HG03039 (cell line): ENCODE measurements around the gene HOXC4.
"Not testable (repeated sequence)": the region's sequence is repeated elsewhere in the genome, so short reads cannot be mapped to it uniquely, and the experiment has no call there.

Source experiments
- ATAC-seq: cut with Tn5 transposase; IDR thresholded peaks from one replicate; pipeline ENCODE4 v1.9.1; 2021; ENCODE audit warnings: mild to moderate bottlenecking, moderate library complexity; ENCODE audit not compliant: unreplicated experiment

The HOXC4 gene

DNA sequence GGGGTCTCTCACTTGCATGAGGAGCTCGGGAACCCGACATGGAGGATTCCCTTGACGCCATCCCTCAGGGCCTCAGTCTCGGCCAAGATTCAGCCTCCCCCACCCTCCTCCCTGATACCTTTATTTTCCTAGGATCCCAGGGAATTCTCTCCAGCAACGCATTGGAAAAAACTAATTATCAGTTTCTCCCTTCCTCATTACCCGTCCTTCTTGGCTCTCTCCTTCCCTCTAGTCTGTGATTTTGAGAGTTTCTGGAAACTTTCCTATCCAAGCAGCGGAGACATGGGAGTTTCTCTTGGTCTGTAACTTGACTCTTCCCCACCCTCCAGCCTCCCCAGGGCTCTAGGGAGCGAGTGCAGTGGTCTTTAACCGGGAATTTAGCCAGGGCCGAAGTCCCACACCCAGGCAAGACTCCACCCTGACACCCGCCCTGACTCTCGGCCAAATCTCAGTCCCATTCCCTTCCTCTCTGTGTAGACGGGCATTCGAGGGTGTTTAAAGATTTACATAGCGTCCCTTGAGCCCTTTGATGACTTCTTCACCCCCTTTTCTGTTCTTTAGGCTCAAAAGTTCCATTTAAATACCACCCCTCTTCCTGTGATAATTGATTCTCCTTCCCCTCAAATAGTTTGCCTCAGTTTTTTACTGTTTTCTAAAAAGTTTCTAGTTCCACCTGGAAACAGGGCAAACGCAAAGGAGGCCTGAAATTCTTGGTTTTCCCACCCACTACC is 14.1 kb upstream of the HOXC4 start:
- no peak for ATAC-seq

DNA sequence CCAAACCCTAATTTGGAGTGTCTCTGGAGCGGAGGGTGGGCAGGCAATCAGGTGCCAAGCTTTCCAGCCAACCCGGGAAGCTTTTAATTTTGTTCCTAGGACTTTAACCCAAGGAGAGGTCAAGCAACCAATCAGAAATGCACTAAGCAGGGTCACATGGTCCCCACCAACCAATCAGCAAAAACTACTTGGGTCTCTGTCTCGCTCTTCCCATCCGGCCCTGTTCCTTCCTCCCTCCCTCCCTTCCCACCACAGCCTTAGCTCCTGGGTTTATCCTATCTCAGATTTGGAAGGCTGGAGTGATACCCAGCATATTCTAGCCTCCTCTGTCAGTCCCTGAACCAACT is 13.5 kb upstream of the HOXC4 start:
- no peak for ATAC-seq

DNA sequence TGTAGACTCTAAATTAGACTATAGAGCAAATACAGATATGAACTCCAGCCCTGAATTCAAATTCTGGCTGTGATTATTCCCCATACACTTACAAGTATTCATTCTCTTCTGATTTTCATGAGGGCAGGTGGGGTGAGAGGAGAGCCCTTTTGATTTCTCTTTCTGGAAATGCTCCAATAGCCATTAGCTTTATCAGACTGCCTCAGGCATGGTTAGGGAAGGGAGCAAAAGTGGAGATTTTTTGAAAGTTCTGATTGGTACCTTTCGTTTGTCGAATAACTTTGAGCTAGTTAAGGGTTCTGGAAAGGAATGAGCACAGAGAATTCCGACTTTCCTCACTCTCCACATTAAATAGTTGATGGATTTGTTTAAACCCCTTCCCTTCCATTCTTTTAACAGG is 13.0 kb upstream of the HOXC4 start:
- no peak for ATAC-seq

- no peak for ATAC-seq
Measured at GRCh38 chr12:54041097-54041690, 12.4 kb upstream of the HOXC4 start.

GRCh38 chr12:54042033-54042432 is 11.6 kb upstream of the HOXC4 start:
- not testable (repeated sequence) for ATAC-seq

- no peak for ATAC-seq
Measured at GRCh38 chr12:54042970-54043853, 10.4 kb upstream of the HOXC4 start.

DNA sequence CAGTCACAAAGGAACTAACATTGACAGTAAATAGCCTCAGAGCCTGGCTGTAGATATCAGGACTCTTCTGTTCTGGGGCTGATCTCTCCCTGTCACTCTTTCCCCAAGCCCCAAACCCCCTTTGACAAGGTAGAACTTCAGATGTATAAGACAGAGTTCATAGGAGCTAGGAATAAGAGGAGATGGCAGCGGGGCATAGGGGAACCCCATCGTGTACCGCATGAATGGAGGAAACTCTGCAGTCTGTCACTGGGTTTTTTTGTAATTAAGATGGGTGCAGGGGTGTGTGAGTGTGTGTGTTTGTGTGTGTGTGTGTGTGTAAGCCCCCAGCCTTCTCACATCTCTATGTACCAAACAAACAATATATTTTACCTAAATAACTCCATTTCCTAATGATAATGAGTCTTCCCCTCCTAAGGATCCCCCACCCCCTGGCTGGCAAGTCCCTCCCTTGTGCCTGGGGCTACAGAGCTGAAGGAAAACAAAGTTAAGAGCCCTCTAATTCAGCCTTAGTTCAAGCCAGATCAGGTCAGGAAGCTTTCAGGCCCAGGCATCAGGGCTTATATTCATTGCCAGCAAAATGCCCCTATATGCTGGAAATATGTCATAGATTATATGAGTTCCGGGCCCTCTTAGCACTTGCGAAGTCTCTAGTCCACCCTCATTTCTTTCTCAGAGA is 9.1 kb upstream of the HOXC4 start:
- no peak for ATAC-seq

GRCh38 chr12:54045401-54045800 is 8.2 kb upstream of the HOXC4 start:
- no peak for ATAC-seq

DNA sequence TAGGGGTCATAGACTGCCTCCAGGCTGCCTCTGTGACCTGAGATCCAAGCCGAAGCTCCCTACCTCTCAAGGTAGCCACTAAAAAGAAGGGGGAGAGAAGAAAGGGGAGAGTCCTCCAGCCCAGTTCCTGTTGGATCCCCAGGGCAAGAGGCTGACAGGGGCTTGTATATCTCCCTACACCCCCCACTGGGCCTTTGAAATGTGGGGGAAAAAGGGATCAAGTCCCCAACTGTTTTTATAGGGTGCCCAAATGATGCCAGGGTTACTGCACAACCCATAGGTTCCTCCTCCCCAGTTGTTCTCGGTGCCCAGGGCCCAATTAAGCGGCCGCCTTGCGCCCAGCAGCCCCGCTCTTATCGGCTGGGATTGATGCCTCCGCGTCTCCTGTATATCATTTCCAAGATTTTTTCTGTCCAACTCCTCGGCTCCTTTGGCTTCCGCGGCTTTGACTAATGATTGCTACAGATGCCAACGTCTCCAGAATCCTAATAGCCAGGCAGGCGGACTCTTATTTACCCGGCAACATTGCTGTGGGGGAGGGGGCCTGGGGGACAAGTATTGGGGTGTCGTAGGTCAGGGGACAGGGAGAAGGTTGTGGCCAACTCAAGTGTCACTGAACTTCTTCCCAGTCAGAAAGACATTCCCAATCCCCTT is 7.6 kb upstream of the HOXC4 start:
- no peak for ATAC-seq

GRCh38 chr12:54046809-54047159 is 6.9 kb upstream of the HOXC4 start:
- no peak for ATAC-seq

- ATAC-seq = no peak
Measured at GRCh38 chr12:54047160-54047963, 6.3 kb upstream of the HOXC4 start.

DNA sequence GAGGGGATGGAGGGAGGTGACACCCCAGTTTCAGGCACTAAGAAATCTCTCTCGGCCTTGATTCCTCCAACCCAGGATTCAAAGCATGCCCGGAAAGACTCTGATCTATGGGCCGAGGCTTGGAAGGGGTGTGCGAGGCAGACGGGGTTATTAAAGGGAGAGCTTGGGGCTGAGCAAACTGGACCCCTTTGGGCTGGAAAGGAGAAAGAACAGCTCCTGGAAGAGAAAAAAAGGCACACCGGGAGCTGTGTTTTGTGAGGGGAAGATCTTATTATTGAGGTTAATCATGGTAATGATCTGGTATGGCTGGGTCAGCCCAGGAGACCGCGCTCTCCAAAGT is 5.7 kb upstream of the HOXC4 start:
- no peak for ATAC-seq

DNA sequence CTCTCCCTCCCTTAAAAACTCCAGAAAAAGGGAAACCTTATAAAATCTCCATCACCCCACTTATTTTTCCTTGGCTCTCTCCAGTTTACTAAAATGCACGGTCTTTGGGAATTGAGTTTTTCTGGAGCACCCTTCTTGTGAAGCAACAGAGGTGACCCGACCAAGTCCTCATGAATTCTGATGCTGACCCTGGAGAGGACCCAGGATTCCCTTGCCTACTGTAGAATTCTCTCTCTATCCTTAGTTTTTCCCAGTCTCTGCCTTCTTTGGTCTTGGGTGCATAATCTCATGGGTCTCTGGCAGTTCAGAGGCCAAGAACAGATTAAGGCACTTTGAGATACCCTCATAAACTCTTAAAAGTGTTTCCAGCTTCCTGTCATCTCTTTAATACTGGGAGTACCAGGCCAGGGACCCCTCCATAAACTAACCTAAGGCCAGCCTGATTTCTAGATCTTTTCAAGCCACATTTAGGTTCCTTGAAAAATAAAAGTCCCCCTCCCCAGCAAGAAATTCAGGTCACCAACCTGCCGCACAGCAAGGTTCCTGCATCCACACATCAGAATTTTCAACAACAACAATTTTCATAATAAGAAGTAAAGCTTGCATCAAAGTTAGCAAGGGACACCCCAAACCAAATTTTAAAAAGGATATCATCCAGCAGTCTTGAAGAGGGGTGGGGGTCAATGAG is 5.1 kb upstream of the HOXC4 start:
- no peak for ATAC-seq

DNA sequence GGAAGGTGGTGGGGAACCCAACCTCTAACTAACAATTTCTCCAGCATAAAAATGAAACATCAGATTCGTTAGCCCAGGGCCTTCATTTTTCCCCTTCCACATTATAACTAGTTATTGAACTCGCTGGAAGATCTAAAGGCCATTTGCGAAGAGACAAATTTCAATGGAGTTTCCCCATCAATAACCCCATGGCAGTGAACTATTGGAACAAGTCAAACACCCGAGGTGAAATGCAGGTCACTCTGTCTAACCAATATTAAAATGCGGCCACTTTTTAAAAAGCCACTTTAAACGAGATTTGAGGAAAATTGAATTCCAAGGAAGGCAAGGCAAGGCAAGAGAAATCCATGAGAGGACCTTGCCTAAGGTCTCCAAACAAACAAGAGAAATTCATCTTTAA is 4.5 kb upstream of the HOXC4 start:
- no peak for ATAC-seq

GRCh38 chr12:54050482-54050810 is 3.2 kb upstream of the HOXC4 start:
- no peak for ATAC-seq

DNA sequence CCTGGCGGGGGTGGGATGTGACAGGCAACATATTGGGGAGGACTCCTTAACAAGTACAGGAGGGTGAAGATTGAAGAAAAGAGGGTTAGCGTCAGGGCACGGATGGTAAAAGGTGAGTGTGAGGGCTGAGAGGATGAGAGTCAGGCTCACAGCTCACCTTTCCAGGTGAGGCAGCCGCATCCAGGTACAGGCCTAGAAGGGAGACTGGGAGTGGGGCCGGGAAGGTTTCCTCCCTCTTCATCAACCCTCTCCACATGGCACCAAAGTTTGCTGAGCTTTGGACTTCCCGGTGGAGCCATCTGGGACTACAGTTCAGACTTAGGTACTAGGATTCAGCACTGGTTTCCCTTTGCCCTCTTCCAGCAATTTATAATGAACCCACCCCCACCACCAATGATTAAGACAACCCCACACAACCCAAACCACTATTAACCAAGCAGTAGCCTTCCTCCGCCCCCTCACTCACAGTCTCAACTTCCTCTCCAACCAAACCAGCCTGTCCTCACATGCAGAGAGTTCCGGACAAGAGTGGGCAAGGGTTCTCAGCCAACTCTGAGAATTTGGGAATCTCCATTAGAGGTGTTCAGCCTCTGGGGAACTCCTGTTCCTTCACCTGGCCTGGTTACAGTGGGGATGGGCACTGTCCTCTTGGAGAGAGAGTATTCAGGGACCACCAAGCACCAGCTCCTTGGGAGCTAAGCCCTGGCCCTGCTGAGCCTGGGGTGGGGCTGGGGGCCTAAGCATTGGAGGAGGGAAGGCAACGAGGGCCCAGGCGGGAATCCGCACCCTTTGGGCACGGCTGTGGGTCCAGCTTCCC is 2.4 kb upstream of the HOXC4 start:
- ATAC-seq = no peak

DNA sequence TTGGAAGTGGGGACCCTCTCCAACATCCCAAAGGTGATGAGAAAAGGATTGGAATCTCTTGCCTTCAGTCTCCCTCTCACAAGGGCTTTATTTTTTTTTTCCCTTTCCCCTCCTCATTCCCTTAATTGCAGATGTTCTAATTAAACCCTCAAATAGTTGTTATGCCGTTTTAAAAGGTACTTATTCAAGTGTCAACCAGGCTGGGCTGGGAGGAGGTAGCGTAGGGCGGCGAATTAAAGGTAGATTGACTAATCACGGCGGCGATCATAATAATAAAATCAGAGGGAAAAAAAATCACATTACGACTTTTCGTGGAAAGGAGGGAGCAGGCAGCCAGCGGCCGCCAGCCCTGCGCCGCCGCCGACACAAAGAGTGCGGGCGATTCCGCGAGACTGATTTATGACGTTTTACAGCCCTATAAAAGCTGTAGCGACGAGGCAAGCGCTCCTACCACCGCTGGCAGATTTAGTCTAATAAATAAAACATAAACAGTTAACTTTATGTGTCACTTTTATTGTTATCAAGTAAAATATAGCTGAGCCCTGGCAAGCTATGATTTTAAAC is 1.7 kb upstream of the HOXC4 start:
- ATAC-seq = no peak

DNA sequence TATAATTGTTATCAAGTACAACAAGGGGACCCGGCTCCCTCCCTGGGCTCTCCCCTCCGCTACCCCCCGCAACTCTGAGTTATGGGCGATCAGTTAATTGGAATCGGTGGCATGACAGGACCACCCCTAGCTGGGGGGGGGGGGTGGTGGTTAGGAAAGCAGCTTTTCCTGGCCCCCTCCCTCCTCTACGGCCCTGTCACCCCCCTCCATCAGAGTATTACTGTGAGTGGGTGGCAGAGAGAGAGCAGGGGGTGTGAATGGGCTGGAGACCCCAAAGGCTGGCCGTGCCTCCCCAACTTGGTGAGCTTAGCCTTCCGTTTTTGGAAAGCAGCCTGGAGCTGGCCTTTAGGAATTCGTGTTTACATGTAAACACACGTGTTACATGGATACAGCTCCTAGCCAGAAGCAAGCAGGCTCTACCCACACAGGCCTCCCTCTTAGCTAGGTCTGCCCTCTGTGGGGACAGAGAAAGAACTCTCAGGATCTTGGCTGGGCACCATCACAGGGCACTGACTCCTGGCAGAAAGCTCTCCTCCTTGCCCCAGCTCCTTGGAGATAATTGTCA is 1.1 kb upstream of the HOXC4 start:
- ATAC-seq = no peak
